ENCODE results near the gene PATL2.
"Not testable (repeated sequence)": the region's sequence is repeated elsewhere in the genome, so short reads cannot be mapped to it uniquely, and the experiment has no call there.

Gene PATL2

GRCh38 chr15:44729408-44730127 lies 18.4 kb upstream of the PATL2 start:
- H3K36me3 ChIP-seq (ENCODE audit: control insufficient read depth in 5 of 5, insufficient read depth in 5 of 5, low read length in 5 of 5) = peaks cover 6 to 9% (median 8%) of the 10 kb centered on the region in 5 donors
- H3K4me3 ChIP-seq (ENCODE audit: low read depth in 1 of 5, low read length in 5 of 5) = peak overlapping the region; percentile 88 to 98 (median 96)
- H3K27me3 ChIP-seq (ENCODE audit: control insufficient read depth in 5 of 5, insufficient read depth in 4 of 5, low read length in 5 of 5) = no peaks in the 10 kb centered on the region
- no peaks in the 10 kb centered on the region for H3K9me3 ChIP-seq (ENCODE audit: control insufficient read depth in 5 of 5, low read length in 5 of 5)
- H3K9ac ChIP-seq (ENCODE audit: low read length in 5 of 5) = peak overlapping the region; percentile 85 to 98 (median 95)
- peaks cover 16 to 57% (median 35%) of the 10 kb centered on the region in 5 donors for H3K4me1 ChIP-seq (ENCODE audit: control insufficient read depth in 5 of 5, insufficient read depth in 5 of 5, low read length in 5 of 5)
- peak overlapping the region; percentile 99 for H3K27ac ChIP-seq (ENCODE audit: low read depth, low read length)

- H3K27ac ChIP-seq (ENCODE audit: low read depth, low read length) = peak overlapping the region; percentile 99
- H3K36me3 ChIP-seq (ENCODE audit: control insufficient read depth in 5 of 5, insufficient read depth in 5 of 5, low read length in 5 of 5) = peaks cover 6 to 9% (median 8%) of the 10 kb centered on the region in 5 donors
- no peaks in the 10 kb centered on the region for H3K9me3 ChIP-seq (ENCODE audit: control insufficient read depth in 5 of 5, low read length in 5 of 5)
- H3K27me3 ChIP-seq (ENCODE audit: control insufficient read depth in 5 of 5, insufficient read depth in 4 of 5, low read length in 5 of 5) = no peaks in the 10 kb centered on the region
- peak overlapping the region; percentile 88 to 98 (median 96) for H3K4me3 ChIP-seq (ENCODE audit: low read depth in 1 of 5, low read length in 5 of 5)
- peak overlapping the region; percentile 85 to 98 (median 95) for H3K9ac ChIP-seq (ENCODE audit: low read length in 5 of 5)
- peaks cover 16 to 57% (median 35%) of the 10 kb centered on the region in 5 donors for H3K4me1 ChIP-seq (ENCODE audit: control insufficient read depth in 5 of 5, insufficient read depth in 5 of 5, low read length in 5 of 5)
Measured at GRCh38 chr15:44728576-44729407, 17.7 kb upstream of the PATL2 start.

- H3K9me3 ChIP-seq (ENCODE audit: control insufficient read depth in 5 of 5, low read length in 5 of 5); H3K27me3 ChIP-seq (ENCODE audit: control insufficient read depth in 5 of 5, insufficient read depth in 4 of 5, low read length in 5 of 5); H3K36me3 ChIP-seq (ENCODE audit: control insufficient read depth in 5 of 5, insufficient read depth in 5 of 5, low read length in 5 of 5): not testable (repeated sequence)
- Histone ChIP-seq H3K4me1 (ENCODE audit: control insufficient read depth in 5 of 5, insufficient read depth in 5 of 5, low read length in 5 of 5) (peaks cover 16 to 57% (median 35%) of the 10 kb centered on the region in 5 donors), H3K9ac (ENCODE audit: low read length in 5 of 5) (peak overlapping the region in 2 of 5 donors; percentile 64 to 70), H3K4me3 (ENCODE audit: low read depth in 1 of 5, low read length in 5 of 5) (peak overlapping the region in 3 of 5 donors; percentile 50 to 98 (median 88)), H3K27ac (ENCODE audit: low read depth, low read length) (peak overlapping the region; percentile 99)
Measured at GRCh38 chr15:44728232-44728575, 17.1 kb upstream of the PATL2 start.

- Histone ChIP-seq H3K4me1 (ENCODE audit: control insufficient read depth in 5 of 5, insufficient read depth in 5 of 5, low read length in 5 of 5) (peaks cover 16 to 57% (median 35%) of the 10 kb centered on the region in 5 donors), H3K27ac (ENCODE audit: low read depth, low read length) (peak overlapping the region; percentile 99), H3K36me3 (ENCODE audit: control insufficient read depth in 5 of 5, insufficient read depth in 5 of 5, low read length in 5 of 5) (peaks cover 6 to 9% (median 8%) of the 10 kb centered on the region in 5 donors), H3K27me3 (ENCODE audit: control insufficient read depth in 5 of 5, insufficient read depth in 4 of 5, low read length in 5 of 5) (no peaks in the 10 kb centered on the region), H3K9ac (ENCODE audit: low read length in 5 of 5) (peak overlapping the region in 2 of 5 donors; percentile 64 to 70), H3K9me3 (ENCODE audit: control insufficient read depth in 5 of 5, low read length in 5 of 5) (no peaks in the 10 kb centered on the region), H3K4me3 (ENCODE audit: low read depth in 1 of 5, low read length in 5 of 5) (peak overlapping the region in 3 of 5 donors; percentile 6 to 98 (median 88))
Measured at GRCh38 chr15:44727485-44728231, 16.5 kb upstream of the PATL2 start.

- Histone ChIP-seq H3K9ac (ENCODE audit: low read length in 5 of 5) (peak overlapping the region in 2 of 5 donors; percentile 21 to 32), H3K27me3 (ENCODE audit: control insufficient read depth in 5 of 5, insufficient read depth in 4 of 5, low read length in 5 of 5) (no peaks in the 10 kb centered on the region), H3K4me1 (ENCODE audit: control insufficient read depth in 5 of 5, insufficient read depth in 5 of 5, low read length in 5 of 5) (peaks cover 16 to 58% (median 35%) of the 10 kb centered on the region in 5 donors), H3K27ac (ENCODE audit: low read depth, low read length) (peak overlapping the region; percentile 99), H3K9me3 (ENCODE audit: control insufficient read depth in 5 of 5, low read length in 5 of 5) (no peaks in the 10 kb centered on the region), H3K4me3 (ENCODE audit: low read depth in 1 of 5, low read length in 5 of 5) (peak overlapping the region in 4 of 5 donors; percentile 1 to 47 (median 26)), H3K36me3 (ENCODE audit: control insufficient read depth in 5 of 5, insufficient read depth in 5 of 5, low read length in 5 of 5) (peaks cover 4 to 6% (median 5%) of the 10 kb centered on the region in 5 donors)
Measured at GRCh38 chr15:44726568-44727484, 15.7 kb upstream of the PATL2 start.

- peak overlapping the region in 4 of 5 donors; percentile 1 to 47 (median 26) for H3K4me3 ChIP-seq (ENCODE audit: low read depth in 1 of 5, low read length in 5 of 5)
- no peaks in the 10 kb centered on the region for H3K27me3 ChIP-seq (ENCODE audit: control insufficient read depth in 5 of 5, insufficient read depth in 4 of 5, low read length in 5 of 5)
- H3K27ac ChIP-seq (ENCODE audit: low read depth, low read length) = peak overlapping the region; percentile 99
- no peak overlapping the region for H3K9ac ChIP-seq (ENCODE audit: low read length in 5 of 5)
- no peaks in the 10 kb centered on the region for H3K36me3 ChIP-seq (ENCODE audit: control insufficient read depth in 5 of 5, insufficient read depth in 5 of 5, low read length in 5 of 5)
- H3K4me1 ChIP-seq (ENCODE audit: control insufficient read depth in 5 of 5, insufficient read depth in 5 of 5, low read length in 5 of 5) = peaks cover 13 to 53% (median 35%) of the 10 kb centered on the region in 5 donors
- H3K9me3 ChIP-seq (ENCODE audit: control insufficient read depth in 5 of 5, low read length in 5 of 5) = no peaks in the 10 kb centered on the region
Measured at GRCh38 chr15:44726136-44726535, 15.0 kb upstream of the PATL2 start.

- Histone ChIP-seq H3K4me3 (ENCODE audit: low read depth in 1 of 5, low read length in 5 of 5) (no peak overlapping the region), H3K27me3 (ENCODE audit: control insufficient read depth in 5 of 5, insufficient read depth in 4 of 5, low read length in 5 of 5) (no peaks in the 10 kb centered on the region), H3K9ac (ENCODE audit: low read length in 5 of 5) (no peak overlapping the region), H3K9me3 (ENCODE audit: control insufficient read depth in 5 of 5, low read length in 5 of 5) (no peaks in the 10 kb centered on the region), H3K27ac (ENCODE audit: low read depth, low read length) (no peak overlapping the region), H3K36me3 (ENCODE audit: control insufficient read depth in 5 of 5, insufficient read depth in 5 of 5, low read length in 5 of 5) (peaks cover 18 to 23% (median 21%) of the 10 kb centered on the region in 5 donors), H3K4me1 (ENCODE audit: control insufficient read depth in 5 of 5, insufficient read depth in 5 of 5, low read length in 5 of 5) (peaks cover 6 to 25% (median 8%) of the 10 kb centered on the region in 5 donors)
Measured at GRCh38 chr15:44722011-44722410, 10.9 kb upstream of the PATL2 start.

GRCh38 chr15:44720460-44721176 lies 9.5 kb upstream of the PATL2 start:
- H3K36me3 ChIP-seq (ENCODE audit: control insufficient read depth in 5 of 5, insufficient read depth in 5 of 5, low read length in 5 of 5) = peaks cover 32 to 37% (median 35%) of the 10 kb centered on the region in 5 donors
- no peak overlapping the region for H3K9ac ChIP-seq (ENCODE audit: low read length in 5 of 5)
- H3K27ac ChIP-seq (ENCODE audit: low read depth, low read length) = no peak overlapping the region
- no peak overlapping the region for H3K4me3 ChIP-seq (ENCODE audit: low read depth in 1 of 5, low read length in 5 of 5)
- H3K9me3 ChIP-seq (ENCODE audit: control insufficient read depth in 5 of 5, low read length in 5 of 5) = no peaks in the 10 kb centered on the region
- peaks cover 0 to 25% (median 13%) of the 10 kb centered on the region in 5 donors for H3K4me1 ChIP-seq (ENCODE audit: control insufficient read depth in 5 of 5, insufficient read depth in 5 of 5, low read length in 5 of 5)
- H3K27me3 ChIP-seq (ENCODE audit: control insufficient read depth in 5 of 5, insufficient read depth in 4 of 5, low read length in 5 of 5) = no peaks in the 10 kb centered on the region
